Measurements from ENCODE around the gene XIAP. TPM values are rescaled to one million over a fixed set of nuclear protein-coding genes. Genes with fewer than 3 reads are reported as not detected.
A peak's percentile ranks its signal among the peaks of the same experiment; 100 is the strongest.
"Not testable (repeated sequence)": the region's sequence is repeated elsewhere in the genome, so short reads cannot be mapped to it uniquely, and the experiment has no call there.

Gene XIAP
- total RNA-seq, 3 donors from 2014 or later: 72.4 to 82.2 (median 73.9) TPM

DNA sequence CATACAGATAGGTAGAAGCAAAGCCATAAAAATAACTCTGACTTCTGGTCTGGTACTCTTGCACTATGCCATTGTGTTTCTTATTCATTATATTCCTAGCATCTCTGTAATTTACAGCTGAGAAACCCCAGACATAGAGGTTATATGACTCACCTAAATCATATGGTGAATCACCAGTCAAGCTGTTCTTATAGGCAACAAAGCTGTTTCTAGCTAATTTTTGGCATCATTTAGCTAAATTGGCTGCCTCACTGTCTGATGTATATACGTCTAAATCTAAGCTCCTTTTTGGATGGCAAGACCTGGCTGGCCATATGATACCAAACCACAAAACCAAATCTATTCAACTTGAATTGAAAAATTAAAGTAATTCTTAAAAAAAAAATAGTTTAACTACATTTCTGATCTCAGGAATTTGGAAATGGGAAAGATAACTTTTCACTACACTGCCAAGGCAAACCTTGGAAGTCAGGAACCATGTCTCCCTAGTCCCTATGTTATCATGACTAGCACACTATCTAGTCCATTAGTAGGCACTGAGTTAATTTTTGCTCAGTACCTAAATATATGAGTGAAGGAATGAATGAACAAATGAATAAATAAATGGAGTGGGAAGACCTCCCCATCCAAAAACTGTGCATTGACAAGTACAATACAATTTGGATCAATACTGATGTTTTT is 60.4 kb downstream of the XIAP start:
- Histone ChIP-seq H3K4me1 (ENCODE audit: low read depth) (no peaks in the 10 kb centered on the region), H3K36me3 (ENCODE audit: low read depth) (no peaks in the 10 kb centered on the region), H3K4me3 (no peak overlapping the region), H3K9me3 (no peaks in the 10 kb centered on the region)
- TF ChIP-seq, protein P1, sequence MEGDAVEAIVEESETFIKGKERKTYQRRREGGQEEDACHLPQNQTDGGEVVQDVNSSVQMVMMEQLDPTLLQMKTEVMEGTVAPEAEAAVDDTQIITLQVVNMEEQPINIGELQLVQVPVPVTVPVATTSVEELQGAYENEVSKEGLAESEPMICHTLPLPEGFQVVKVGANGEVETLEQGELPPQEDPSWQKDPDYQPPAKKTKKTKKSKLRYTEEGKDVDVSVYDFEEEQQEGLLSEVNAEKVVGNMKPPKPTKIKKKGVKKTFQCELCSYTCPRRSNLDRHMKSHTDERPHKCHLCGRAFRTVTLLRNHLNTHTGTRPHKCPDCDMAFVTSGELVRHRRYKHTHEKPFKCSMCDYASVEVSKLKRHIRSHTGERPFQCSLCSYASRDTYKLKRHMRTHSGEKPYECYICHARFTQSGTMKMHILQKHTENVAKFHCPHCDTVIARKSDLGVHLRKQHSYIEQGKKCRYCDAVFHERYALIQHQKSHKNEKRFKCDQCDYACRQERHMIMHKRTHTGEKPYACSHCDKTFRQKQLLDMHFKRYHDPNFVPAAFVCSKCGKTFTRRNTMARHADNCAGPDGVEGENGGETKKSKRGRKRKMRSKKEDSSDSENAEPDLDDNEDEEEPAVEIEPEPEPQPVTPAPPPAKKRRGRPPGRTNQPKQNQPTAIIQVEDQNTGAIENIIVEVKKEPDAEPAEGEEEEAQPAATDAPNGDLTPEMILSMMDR (IDR thresholded peaks at IDR 0.05): no peak
- intact Hi-C loops (cut with DNase I, micrococcal nuclease): no loop called here
- ATAC-seq (peak; percentile 43), DNase-seq (no peak)

DNA sequence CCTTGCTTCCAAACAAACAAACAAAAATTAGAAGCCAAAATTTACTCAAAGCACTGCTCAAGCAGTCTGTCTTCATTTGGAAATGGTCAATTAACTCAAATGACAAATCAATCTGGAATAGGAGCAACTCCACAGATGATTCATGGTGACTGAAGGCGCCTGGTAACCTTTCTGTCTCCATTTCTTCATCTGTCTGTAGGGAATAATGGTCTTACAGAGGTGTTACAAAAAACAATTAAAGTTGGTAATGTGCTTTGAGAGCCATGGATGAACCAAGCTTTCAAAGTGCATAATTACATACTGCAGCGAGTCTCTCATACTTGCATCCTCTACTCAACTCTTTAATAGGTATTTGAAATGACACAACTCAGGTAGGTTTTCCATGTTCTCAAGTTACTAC is 63.4 kb downstream of the XIAP start:
- DNase-seq: no peak
- H3K9me3 ChIP-seq: no peaks in the 10 kb centered on the region
- intact Hi-C loops (cut with DNase I, micrococcal nuclease): no loop called here
- no peak overlapping the region for H3K4me3 ChIP-seq
- H3K36me3 ChIP-seq (ENCODE audit: low read depth): no peaks in the 10 kb centered on the region
- TF ChIP-seq, protein P1 (IDR thresholded peaks at IDR 0.05): no peak
- no peak for ATAC-seq
- H3K4me1 ChIP-seq (ENCODE audit: low read depth): no peaks in the 10 kb centered on the region

DNA sequence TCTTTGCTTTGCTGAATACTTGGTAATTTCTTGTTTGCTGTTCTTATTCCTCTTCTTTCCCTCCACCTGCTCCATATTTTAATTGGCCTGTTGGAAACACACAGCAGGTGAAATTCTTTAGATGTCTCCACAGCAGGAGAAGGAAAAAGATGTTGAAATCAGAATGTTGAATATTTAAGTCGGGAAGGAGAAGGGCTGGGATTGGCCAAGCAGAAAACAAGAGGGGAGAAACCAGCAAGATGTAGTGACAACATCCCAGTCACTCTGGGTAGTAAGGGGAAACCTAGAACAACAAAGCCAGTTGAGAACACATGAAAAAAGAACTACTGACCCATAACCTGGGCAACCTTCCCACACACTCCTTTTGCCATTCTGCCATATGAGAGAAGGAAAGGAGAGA is 64.3 kb downstream of the XIAP start:
- TF ChIP-seq, protein P1 (IDR thresholded peaks at IDR 0.05): no peak
- Histone ChIP-seq H3K4me1 (ENCODE audit: low read depth) (no peaks in the 10 kb centered on the region), H3K9me3 (no peaks in the 10 kb centered on the region), H3K36me3 (ENCODE audit: low read depth) (no peaks in the 10 kb centered on the region), H3K4me3 (no peak overlapping the region)
- intact Hi-C loops (cut with DNase I, micrococcal nuclease): no loop called here
- DNase-seq (no peak), ATAC-seq (no peak)

DNA sequence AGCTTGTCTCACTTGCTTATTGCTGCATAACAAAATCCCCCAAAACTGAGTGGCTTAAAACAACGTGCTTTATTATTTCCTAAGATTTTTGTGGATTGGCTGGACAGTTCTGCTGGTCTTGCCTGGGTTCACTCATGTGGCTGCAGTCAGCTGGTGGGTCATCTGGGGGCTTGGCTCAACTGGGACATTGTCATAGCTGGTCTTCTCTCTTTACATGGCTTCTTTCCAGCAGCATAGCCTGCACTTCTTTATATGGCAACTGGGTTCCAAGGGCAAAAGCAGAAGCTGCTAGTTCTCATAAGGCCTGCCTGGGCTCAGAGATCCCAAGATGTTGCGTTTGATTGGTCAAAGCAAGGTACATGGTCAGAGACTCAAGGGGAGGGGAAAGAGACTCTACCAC is 68.0 kb downstream of the XIAP start:
- H3K9me3 ChIP-seq: no peaks in the 10 kb centered on the region
- TF ChIP-seq, protein P1 (IDR thresholded peaks at IDR 0.05): no peak
- no peak for ATAC-seq
- H3K4me1 ChIP-seq (ENCODE audit: low read depth): no peaks in the 10 kb centered on the region
- no peak for DNase-seq
- intact Hi-C loops (cut with DNase I, micrococcal nuclease): no loop called here
- H3K36me3 ChIP-seq (ENCODE audit: low read depth): no peaks in the 10 kb centered on the region
- no peak overlapping the region for H3K4me3 ChIP-seq

DNA sequence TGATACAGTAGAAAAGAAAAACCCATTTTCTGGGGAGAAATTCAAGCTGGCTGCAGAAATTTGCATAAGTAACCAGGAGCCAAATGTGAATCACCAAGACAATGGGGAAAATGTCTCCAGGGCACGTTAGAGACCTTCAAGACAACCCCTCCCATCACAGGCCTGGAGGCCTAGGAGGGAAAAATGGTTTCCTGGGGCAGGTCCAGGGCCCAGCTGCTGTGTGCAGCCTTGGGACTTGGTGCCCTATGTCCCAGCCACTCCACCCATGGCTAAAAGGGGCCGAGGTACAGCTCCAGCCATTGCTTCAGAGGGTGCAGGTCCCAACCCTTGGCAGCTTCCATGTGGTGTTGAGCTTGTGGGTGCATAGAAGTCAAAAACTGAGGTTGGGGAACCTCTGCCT is 72.2 kb downstream of the XIAP start:
- H3K36me3 ChIP-seq (ENCODE audit: low read depth); H3K9me3 ChIP-seq; H3K4me1 ChIP-seq (ENCODE audit: low read depth); ATAC-seq; H3K4me3 ChIP-seq; DNase-seq; intact Hi-C loops (cut with DNase I, micrococcal nuclease): not testable (repeated sequence)

DNA sequence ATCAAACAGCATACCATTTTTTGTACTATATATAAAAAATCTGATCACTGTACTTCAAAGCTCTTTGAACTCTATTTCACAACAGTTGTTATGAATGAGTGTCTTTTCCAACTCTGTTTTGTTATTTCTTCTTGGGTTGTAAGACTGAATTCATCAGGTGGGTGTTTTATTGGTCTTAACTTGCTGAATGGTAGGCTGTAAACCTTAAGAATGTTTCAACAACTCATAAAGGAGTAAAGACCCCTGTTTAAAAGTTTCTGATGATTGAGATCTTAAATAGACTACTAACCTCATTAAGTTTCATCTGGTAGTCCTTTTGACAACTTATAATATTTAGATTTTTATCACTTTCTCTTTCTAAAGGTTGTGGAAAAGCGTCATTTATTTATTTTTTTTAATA is 83.2 kb downstream of the XIAP start:
- intact Hi-C loops (cut with DNase I, micrococcal nuclease): no loop called here
- Histone ChIP-seq H3K36me3 (ENCODE audit: low read depth) (no peaks in the 10 kb centered on the region), H3K4me3 (no peak overlapping the region), H3K9me3 (no peaks in the 10 kb centered on the region), H3K4me1 (ENCODE audit: low read depth) (no peaks in the 10 kb centered on the region)
- no peak for ATAC-seq
- no peak for DNase-seq
- TF ChIP-seq, protein P1 (IDR thresholded peaks at IDR 0.05): no peak

Data from mucosa of descending colon (tissue), 3 donors.